K562 (cell line): ENCODE measurements around the gene SHISA7. TPM values are rescaled to one million over a fixed set of nuclear protein-coding genes. Genes with fewer than 3 reads are reported as not detected.
A peak's percentile ranks its signal among the peaks of the same experiment; 100 is the strongest.

ENCODE experiments used
- BCL6 ChIP-seq: fragments of 250-450 bp; sonication (Bioruptor Pico); IDR thresholded peaks from 2 replicates; pipeline ENCODE4 v1.4.0; 2020
- GABPB1 ChIP-seq: sonication (generic); formaldehyde crosslinking; IDR thresholded peaks from 2 replicates; pipeline ENCODE4 v1.8.0; 2022; ENCODE audit warnings: mild to moderate bottlenecking, missing genetic modification reagents
- HDAC3 ChIP-seq: fragments of 450-650 bp; IDR thresholded peaks from 2 replicates; pipeline ENCODE4 v1.6.1; 2018; ENCODE audit warnings: borderline replicate concordance, mild to moderate bottlenecking, moderate library complexity; ENCODE audit not compliant: partially characterized antibody
- HNRNPL ChIP-seq: fragments of 200-400 bp; formaldehyde crosslinking; IDR thresholded peaks from 2 replicates; pipeline ENCODE4 v1.6.1; 2017; ENCODE audit warnings: low read depth, mild to moderate bottlenecking, low read length
- NR2C2 ChIP-seq, 2 experiments: fragments of 200-800 bp in 1 of 2; sonication (Bioruptor generic) in 1 of 2; sonication (generic) in 1 of 2; formaldehyde crosslinking in 1 of 2; IDR thresholded peaks; 2 replicates each; pipeline versions ENCODE4 v1.6.1 to v1.8.0; 2016 to 2022; ENCODE audit warnings: mild to moderate bottlenecking in 1 of 2, missing compliant biosample characterization in 1 of 2, missing genetic modification characterization in 1 of 2, missing genetic modification reagents in 1 of 2
- NRF1 ChIP-seq, 2 experiments: fragments of 450-650 bp; IDR thresholded peaks in 1 of 2; conservative IDR thresholded peaks in 1 of 2; 2 replicates each; pipeline ENCODE4 v1.6.1; 2014; ENCODE audit warnings: mild to moderate bottlenecking in 2 of 2
- POLR2G ChIP-seq: fragments of 200-400 bp; formaldehyde crosslinking; IDR thresholded peaks from 2 replicates; pipeline ENCODE4 v1.6.1; 2017; ENCODE audit warnings: low read depth, mild to moderate bottlenecking, antibody characterized with exemption, low read length, moderate library complexity
- PTBP1 ChIP-seq: fragments of 200-400 bp; formaldehyde crosslinking; IDR thresholded peaks from 2 replicates; pipeline ENCODE4 v1.6.1; 2017; ENCODE audit warnings: low read depth, low read length
- RAD21 ChIP-seq, 2 experiments: fragments of 250-450 bp in 1 of 2; fragments of 450-650 bp in 1 of 2; sonication (Bioruptor Pico) in 1 of 2; formaldehyde crosslinking in 1 of 2; IDR thresholded peaks in 1 of 2; conservative IDR thresholded peaks in 1 of 2; 2 replicates each; pipeline versions ENCODE4 v1.4.0 to v1.8.0; 2020 to 2022; ENCODE audit warnings: mild to moderate bottlenecking in 2 of 2, moderate library complexity in 1 of 2
- RBFOX2 ChIP-seq: fragments of 200-400 bp; formaldehyde crosslinking; IDR thresholded peaks from 2 replicates; pipeline ENCODE4 v1.6.1; 2017; ENCODE audit warnings: low read depth, mild to moderate bottlenecking, low read length, moderate library complexity
- RBM14 ChIP-seq: fragments of 200-400 bp; formaldehyde crosslinking; IDR thresholded peaks from 2 replicates; pipeline ENCODE4 v1.6.1; 2018; ENCODE audit warnings: low read depth, mild to moderate bottlenecking, low read length, moderate library complexity, borderline replicate concordance; ENCODE audit not compliant: insufficient read depth
- SIRT6 ChIP-seq: IDR thresholded peaks from one replicate; pipeline ENCODE4 v1.6.1; 2012; ENCODE audit warnings: low read depth, mild to moderate bottlenecking, control low read depth, inconsistent platforms, low read length, moderate library complexity
- ZBTB12 ChIP-seq: fragments of 250-450 bp; sonication (Bioruptor Pico); IDR thresholded peaks from 2 replicates; pipeline ENCODE4 v1.4.0; 2020
- ZBTB5 ChIP-seq: fragments of 450-650 bp; IDR thresholded peaks from 2 replicates; pipeline ENCODE4 v1.6.1; 2017; ENCODE audit warnings: antibody characterized with exemption
- ZFP30 ChIP-seq: fragments of 250-450 bp; sonication (Bioruptor Pico); IDR thresholded peaks from 2 replicates; pipeline ENCODE4 v1.8.0; 2022; ENCODE audit warnings: moderate library complexity, mild to moderate bottlenecking, inconsistent platforms, borderline replicate concordance
- ZFX ChIP-seq: sonication (generic); formaldehyde crosslinking; IDR thresholded peaks from 2 replicates; pipeline ENCODE4 v1.8.0; 2022; ENCODE audit warnings: mild to moderate bottlenecking, missing genetic modification reagents, moderate library complexity
- ZNF518B ChIP-seq: fragments of 250-450 bp; sonication (Bioruptor Pico); IDR thresholded peaks from 2 replicates; pipeline ENCODE4 v1.5.0; 2021; ENCODE audit warnings: mild to moderate bottlenecking, moderate library complexity
- polyA plus RNA-seq, 8 experiments: library from polyadenylated mRNA; depleted of rRNA in 4 of 8; stranded (reverse) in 5 of 8; unstranded in 3 of 8; fragments of >200 nt; fragmentation: Nextera tagmentation in 2 of 8; fragmentation: Illumina TruSeq in 1 of 8; extraction: Ambion mirVana in 2 of 8; extraction: Trizol in 1 of 8; gene quantifications; 2 replicates each; pipeline versions ENCODE4 v1.2.1 to v1.2.3, GENCODE V29; 2011 to 2014; ENCODE audit warnings: inconsistent platforms in 1 of 8, missing spikeins in 1 of 8
- total RNA-seq, 7 experiments: library from RNA; depleted of rRNA in 6 of 7; stranded (reverse); fragments of >200 nt in 6 of 7; fragmentation: Illumina TruSeq in 2 of 7; extraction: Trizol in 2 of 7; gene quantifications; 2 replicates each; pipeline versions ENCODE4 v1.2.1 to v1.2.3, GENCODE V29; 2011 to 2021; ENCODE audit warnings: low replicate concordance in 1 of 7

Gene SHISA7
- total and polyA plus RNA-seq, 9 of the 15 experiments (the other 6 are each of a cell fraction or from before 2014, with no cell fraction given) = 0.01 to 0.40 (median 0.07) TPM

GRCh38 chr19:55387736-55388497 lies 55.2 kb downstream of the SHISA7 start (continued):
- TF ChIP-seq ZFX (0 out of 2 replicates have a peak, but pooled peaks have one; percentile 24), PTBP1 (no peak), ZFP30 (CRISPR knock-in tag) (no peak), HDAC3 (no peak), NR2C2 (CRISPR knock-in tag; IDR thresholded peaks at IDR 0.05) (0 out of 2 replicates have a peak, but pooled peaks have one; percentile 42), NR2C2 (tag; IDR thresholded peaks at IDR 0.05) (no peak), SIRT6 (no peak), RBFOX2 (peak; percentile 83), POLR2G (peak; percentile 73), BCL6 (no peak), RAD21 (CRISPR knock-in tag; conservative IDR thresholded peaks at IDR 0.05 in 1 of 2, IDR thresholded peaks at IDR 0.05 in 1 of 2) (no peak), ZBTB12 (CRISPR knock-in tag) (no peak), HNRNPL (no peak), ZNF518B (no peak), ZBTB5 (no peak), RBM14 (no peak), NRF1 (conservative IDR thresholded peaks at IDR 0.05 in 1 of 2, IDR thresholded peaks at IDR 0.05 in 1 of 2) (peak in 1 of 2 experiments; percentile 24; a peak in 1 of 4 replicates), GABPB1 (no peak)
- TF ChIP-seq, all 486 proteins: peak for 11
